IMR-90 (cell line): ENCODE results near the gene CACNA2D4.

Source experiments
- BHLHE40 ChIP-seq: fragments of 150-350 bp; IDR thresholded peaks from 2 replicates; pipeline ENCODE4 v1.6.1; 2016; ENCODE audit warnings: mild to moderate bottlenecking, low read depth, low read length
- CTCF ChIP-seq: conservative IDR thresholded peaks from 2 replicates; pipeline ENCODE4 v1.5.1; 2012; ENCODE audit warnings: mild to moderate bottlenecking, low read depth, low read length, improper control_type of control experiment
- ELK1 ChIP-seq: fragments of 150-350 bp; IDR thresholded peaks from 2 replicates; pipeline ENCODE4 v1.6.1; 2016; ENCODE audit warnings: low read depth, mild to moderate bottlenecking, low read length, moderate library complexity, borderline replicate concordance

- TF ChIP-seq CTCF (no peak), ELK1 (no peak), BHLHE40 (no peak)
These were observed 58.8 kb downstream of the CACNA2D4 start for GRCh38 chr12:1859643-1860042.
